NB4 (cell line): Measurements from ENCODE around the gene KIF16B.
A peak's percentile ranks its signal among the peaks of the same experiment; 100 is the strongest.

Source experiments
- DNase-seq: peaks from one replicate; pipeline ENCODE4 v3.0.0; 2010; ENCODE audit warnings: low read depth
- H3K4me3 ChIP-seq: one replicate; pipeline ENCODE4 v1.5.1; 2011; ENCODE audit warnings: mild to moderate bottlenecking, low read depth, low read length, moderate library complexity
- CTCF ChIP-seq: IDR thresholded peaks from one replicate; pipeline ENCODE4 v1.5.1; 2012; ENCODE audit warnings: low read depth, low read length
- MAX ChIP-seq: IDR thresholded peaks from 2 replicates; pipeline ENCODE4 v1.6.1; 2011; ENCODE audit warnings: low read depth, low read length
- MYC ChIP-seq: IDR thresholded peaks from 2 replicates; pipeline ENCODE4 v1.6.1; 2011; ENCODE audit warnings: low read depth, low read length
- POLR2A ChIP-seq: IDR thresholded peaks from 2 replicates; pipeline ENCODE4 v1.6.1; 2011; ENCODE audit warnings: mild to moderate bottlenecking; ENCODE audit not compliant: insufficient read length; ENCODE audit errors: extremely low read depth

Gene KIF16B

GRCh38 chr20:16437387-16437996, 135.8 kb downstream of the KIF16B start:
- no peak overlapping the region for H3K4me3 ChIP-seq
- TF ChIP-seq POLR2A (no peak), MAX (no peak), MYC (no peak), CTCF (no peak)
- no peak for DNase-seq

- TF ChIP-seq POLR2A = no peak
- TF ChIP-seq CTCF = peak; percentile 91
- TF ChIP-seq MYC = no peak
- TF ChIP-seq MAX = peak; percentile 44
- H3K4me3 ChIP-seq = no peak overlapping the region
- DNase-seq = peak; percentile 67
Measured at GRCh38 chr20:16434062-16434664, 139.1 kb downstream of the KIF16B start.

GRCh38 chr20:16433293-16433580, 140.0 kb downstream of the KIF16B start:
- no peak overlapping the region for H3K4me3 ChIP-seq
- TF ChIP-seq CTCF = no peak
- TF ChIP-seq POLR2A = no peak
- no peak for TF ChIP-seq MAX
- no peak for TF ChIP-seq MYC

GRCh38 chr20:16432466-16433292, 140.6 kb downstream of the KIF16B start:
- DNase-seq = no peak
- TF ChIP-seq MYC = no peak
- TF ChIP-seq MAX = no peak
- TF ChIP-seq POLR2A = no peak
- TF ChIP-seq CTCF = no peak
- no peak overlapping the region for H3K4me3 ChIP-seq

More at GRCh38 chr20:16433293-16433580, 140.0 kb downstream of the KIF16B start:
- DNase-seq = no peak

GRCh38 chr20:16428112-16428511, 145.1 kb downstream of the KIF16B start:
- no peak for TF ChIP-seq MAX
- H3K4me3 ChIP-seq = no peak overlapping the region
- DNase-seq = no peak

GRCh38 chr20:16427571-16427970, 145.7 kb downstream of the KIF16B start:
- H3K4me3 ChIP-seq = no peak overlapping the region
- no peak for DNase-seq
- no peak for TF ChIP-seq POLR2A
- no peak for TF ChIP-seq MAX
